Activated CD4-positive, alpha-beta T cell treated with anti-CD3 and anti-CD28 coated beads, Interleukin-2, amount 10 ng/mL, durations not matched to agents 24 days and 14 days (primary cell): ENCODE measurements around the gene CACNB4. TPM values are rescaled to one million over a fixed set of nuclear protein-coding genes. Genes with fewer than 3 reads are reported as not detected.
"Not testable (repeated sequence)": the region's sequence is repeated elsewhere in the genome, so short reads cannot be mapped to it uniquely, and the experiment has no call there.

ENCODE experiments used
- DNase-seq: peaks from one replicate; pipeline ENCODE4 v3.0.0; 2022
- H3K27ac Mint-ChIP-seq: one replicate; pipeline ENCODE4 v1.8.0; 2022; ENCODE audit warnings: mild to moderate bottlenecking, mixed read lengths
- H3K27me3 Mint-ChIP-seq: one replicate; pipeline ENCODE4 v1.8.0; 2022; ENCODE audit warnings: mixed read lengths
- H3K36me3 Mint-ChIP-seq: one replicate; pipeline ENCODE4 v1.8.0; 2022; ENCODE audit warnings: low read depth, mild to moderate bottlenecking, mixed read lengths
- H3K4me1 Mint-ChIP-seq: one replicate; pipeline ENCODE4 v1.8.0; 2021; ENCODE audit warnings: mixed read lengths
- H3K4me3 Mint-ChIP-seq: one replicate; pipeline ENCODE4 v1.8.0; 2022; ENCODE audit warnings: mild to moderate bottlenecking, moderate library complexity, mixed read lengths
- H3K9me3 Mint-ChIP-seq: one replicate; pipeline ENCODE4 v1.8.0; 2021; ENCODE audit warnings: mixed read lengths
- intact Hi-C: fragments of 100-400 bp; cut with micrococcal nuclease; formaldehyde crosslinking; loops from one replicate; pipeline ENCODE4 v1.15.1; 2023
- total RNA-seq: library from RNA; stranded (reverse); gene quantifications from 2 replicates; pipeline ENCODE4 v1.2.3, GENCODE V29; 2022

The CACNB4 gene
- total RNA-seq, 1 donor from 2014 or later = 0.19 TPM

GRCh38 chr2:151805961-151806360 is 292.9 kb downstream of the CACNB4 start:
- Mint-ChIP-seq H3K36me3 (peaks cover 26% of the 10 kb centered on the region), H3K27me3 (no peaks in the 10 kb centered on the region), H3K4me3 (no peak overlapping the region), H3K4me1 (peaks cover 2% of the 10 kb centered on the region), H3K9me3 (no peaks in the 10 kb centered on the region), H3K27ac (no peak overlapping the region)
- intact Hi-C loops = no loop called here
- no peak for DNase-seq

- no peak for DNase-seq
- H3K36me3 Mint-ChIP-seq = peaks cover 23% of the 10 kb centered on the region
- no peaks in the 10 kb centered on the region for H3K27me3 Mint-ChIP-seq
- intact Hi-C loops = no loop called here
- H3K4me1 Mint-ChIP-seq = peaks cover 2% of the 10 kb centered on the region
- no peak overlapping the region for H3K4me3 Mint-ChIP-seq
- no peaks in the 10 kb centered on the region for H3K9me3 Mint-ChIP-seq
- no peak overlapping the region for H3K27ac Mint-ChIP-seq
Observed at GRCh38 chr2:151805343-151805742, 293.5 kb downstream of the CACNB4 start.

GRCh38 chr2:151803811-151804210 is 295.0 kb downstream of the CACNB4 start:
- DNase-seq = no peak
- no peaks in the 10 kb centered on the region for H3K27me3 Mint-ChIP-seq
- H3K4me3 Mint-ChIP-seq = no peak overlapping the region
- peaks cover 2% of the 10 kb centered on the region for H3K4me1 Mint-ChIP-seq
- peaks cover 22% of the 10 kb centered on the region for H3K36me3 Mint-ChIP-seq
- H3K9me3 Mint-ChIP-seq = no peaks in the 10 kb centered on the region
- no peak overlapping the region for H3K27ac Mint-ChIP-seq
- intact Hi-C loops = no loop called here

GRCh38 chr2:151802315-151802714 is 296.5 kb downstream of the CACNB4 start:
- Mint-ChIP-seq H3K27ac (no peak overlapping the region), H3K36me3 (peaks cover 24% of the 10 kb centered on the region), H3K27me3 (no peaks in the 10 kb centered on the region), H3K4me1 (peaks cover 2% of the 10 kb centered on the region), H3K4me3 (no peak overlapping the region), H3K9me3 (no peaks in the 10 kb centered on the region)
- no peak for DNase-seq
- intact Hi-C loops = no loop called here

GRCh38 chr2:151799886-151800292 is 299.0 kb downstream of the CACNB4 start:
- Mint-ChIP-seq H3K27me3 (no peaks in the 10 kb centered on the region), H3K27ac (no peak overlapping the region), H3K4me1 (peaks cover 2% of the 10 kb centered on the region), H3K9me3 (no peaks in the 10 kb centered on the region), H3K36me3 (peaks cover 38% of the 10 kb centered on the region), H3K4me3 (no peak overlapping the region)
- intact Hi-C loops = no loop called here
- no peak for DNase-seq

GRCh38 chr2:151796774-151797173 is 302.1 kb downstream of the CACNB4 start:
- no peak for DNase-seq
- intact Hi-C loops = no loop called here
- no peaks in the 10 kb centered on the region for H3K4me1 Mint-ChIP-seq
- H3K27ac Mint-ChIP-seq = peak overlapping the region; percentile 49
- no peaks in the 10 kb centered on the region for H3K27me3 Mint-ChIP-seq
- no peaks in the 10 kb centered on the region for H3K9me3 Mint-ChIP-seq
- no peak overlapping the region for H3K4me3 Mint-ChIP-seq
- H3K36me3 Mint-ChIP-seq = peaks cover 31% of the 10 kb centered on the region

GRCh38 chr2:151795646-151796240 is 303.1 kb downstream of the CACNB4 start:
- intact Hi-C loops = no loop called here
- Mint-ChIP-seq H3K4me1 (no peaks in the 10 kb centered on the region), H3K4me3 (no peak overlapping the region), H3K36me3 (peaks cover 34% of the 10 kb centered on the region), H3K9me3 (no peaks in the 10 kb centered on the region), H3K27ac (no peak overlapping the region), H3K27me3 (no peaks in the 10 kb centered on the region)
- DNase-seq = no peak

GRCh38 chr2:151794422-151794821 is 304.4 kb downstream of the CACNB4 start:
- DNase-seq, H3K27ac Mint-ChIP-seq, H3K9me3 Mint-ChIP-seq, H3K27me3 Mint-ChIP-seq, H3K4me3 Mint-ChIP-seq, H3K4me1 Mint-ChIP-seq, intact Hi-C loops: not testable (repeated sequence)
- peaks cover 32% of the 10 kb centered on the region for H3K36me3 Mint-ChIP-seq

- no peaks in the 10 kb centered on the region for H3K4me1 Mint-ChIP-seq
- peaks cover 31% of the 10 kb centered on the region for H3K36me3 Mint-ChIP-seq
- H3K4me3 Mint-ChIP-seq = no peak overlapping the region
- no peak for DNase-seq
- H3K27me3 Mint-ChIP-seq = no peaks in the 10 kb centered on the region
- no peak overlapping the region for H3K27ac Mint-ChIP-seq
- intact Hi-C loops = no loop called here
- no peaks in the 10 kb centered on the region for H3K9me3 Mint-ChIP-seq
Observed at GRCh38 chr2:151793123-151793522, 305.7 kb downstream of the CACNB4 start.

GRCh38 chr2:151792589-151792988 is 306.3 kb downstream of the CACNB4 start:
- Mint-ChIP-seq H3K27ac (no peak overlapping the region), H3K4me3 (no peak overlapping the region), H3K9me3 (no peaks in the 10 kb centered on the region), H3K4me1 (no peaks in the 10 kb centered on the region), H3K36me3 (peaks cover 30% of the 10 kb centered on the region), H3K27me3 (no peaks in the 10 kb centered on the region)
- intact Hi-C loops = no loop called here
- no peak for DNase-seq

GRCh38 chr2:151791545-151791944 is 307.3 kb downstream of the CACNB4 start:
- no peak overlapping the region for H3K4me3 Mint-ChIP-seq

GRCh38 chr2:151790689-151791088 is 308.2 kb downstream of the CACNB4 start:
- Mint-ChIP-seq H3K9me3 (no peaks in the 10 kb centered on the region), H3K4me1 (no peaks in the 10 kb centered on the region), H3K27me3 (no peaks in the 10 kb centered on the region), H3K27ac (no peak overlapping the region), H3K36me3 (peaks cover 20% of the 10 kb centered on the region), H3K4me3 (no peak overlapping the region)
- intact Hi-C loops = no loop called here
- DNase-seq = no peak

More at GRCh38 chr2:151791545-151791944, 307.3 kb downstream of the CACNB4 start:
- DNase-seq = no peak
- Mint-ChIP-seq H3K4me1 (no peaks in the 10 kb centered on the region), H3K27me3 (no peaks in the 10 kb centered on the region), H3K9me3 (no peaks in the 10 kb centered on the region), H3K36me3 (peaks cover 25% of the 10 kb centered on the region), H3K27ac (no peak overlapping the region)
- intact Hi-C loops = no loop called here

GRCh38 chr2:151789055-151789834 is 309.6 kb downstream of the CACNB4 start:
- Mint-ChIP-seq H3K36me3 (peaks cover 25% of the 10 kb centered on the region), H3K9me3 (no peaks in the 10 kb centered on the region), H3K27me3 (no peaks in the 10 kb centered on the region), H3K4me1 (peaks cover 2% of the 10 kb centered on the region), H3K4me3 (no peak overlapping the region), H3K27ac (no peak overlapping the region)
- DNase-seq = no peak
- intact Hi-C loops = no loop called here

- no peaks in the 10 kb centered on the region for H3K9me3 Mint-ChIP-seq
Observed at GRCh38 chr2:151786483-151786882, 312.4 kb downstream of the CACNB4 start.

More at GRCh38 chr2:151786483-151786882, 312.4 kb downstream of the CACNB4 start:
- peaks cover 2% of the 10 kb centered on the region for H3K4me1 Mint-ChIP-seq
- no peak overlapping the region for H3K27ac Mint-ChIP-seq
- intact Hi-C loops = no loop called here
- H3K36me3 Mint-ChIP-seq = peaks cover 22% of the 10 kb centered on the region
- DNase-seq = no peak
- H3K27me3 Mint-ChIP-seq = no peaks in the 10 kb centered on the region
- no peak overlapping the region for H3K4me3 Mint-ChIP-seq
